ENCODE results near the gene ADORA2A. TPM values are rescaled to one million over a fixed set of nuclear protein-coding genes. Genes with fewer than 3 reads are reported as not detected.

The ADORA2A gene
- polyA plus RNA-seq, 2 of the 4 experiments (the other 2 are of a cell fraction), result 0.48 to 1.8 TPM

DNA sequence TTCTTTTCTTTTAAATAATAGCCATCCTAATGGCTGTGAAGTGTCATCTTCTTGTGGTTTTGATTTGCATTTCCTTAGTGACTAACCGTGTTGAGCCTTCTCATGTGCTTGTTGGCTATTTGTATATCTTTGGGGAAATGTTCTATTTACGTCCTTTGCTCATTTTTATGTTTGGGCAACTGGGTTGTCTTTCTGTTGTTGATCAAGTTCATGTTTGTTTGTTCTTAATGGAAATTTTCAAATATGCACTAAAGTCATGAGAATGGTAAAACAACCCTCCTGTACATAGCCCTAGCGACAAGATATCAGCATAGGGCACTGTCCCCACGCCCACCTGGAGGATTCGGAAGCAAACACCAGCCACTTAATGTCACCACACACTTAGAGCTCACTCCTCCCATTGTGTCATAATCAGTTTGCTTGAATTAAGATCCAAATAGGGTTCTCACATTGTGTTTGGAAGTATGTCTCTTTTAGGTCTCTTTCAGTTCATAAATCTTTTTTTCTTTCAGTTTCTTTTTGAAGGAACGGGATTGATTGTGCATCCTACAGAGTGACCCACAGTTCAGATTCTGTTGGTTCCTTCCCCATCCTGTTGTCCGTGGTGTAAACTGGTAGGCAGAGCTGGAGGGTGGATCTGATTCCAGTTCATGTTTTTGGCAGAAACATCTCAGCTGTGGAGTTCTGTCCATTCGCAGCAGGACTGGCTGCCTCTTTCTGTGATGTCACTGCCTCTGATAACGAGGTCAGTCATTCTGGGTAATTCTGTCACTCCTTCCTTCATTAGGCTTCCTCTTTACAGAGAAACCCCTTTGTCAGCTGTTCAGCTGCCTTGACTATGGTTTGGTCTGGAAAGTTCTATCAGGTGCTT, 26.4 kb upstream of the ADORA2A start:
- ATAC-seq (no peak), FAIRE-seq (no peak), DNase-seq (ENCODE audit: low read depth in 1 of 2, low spot score in 1 of 2) (no peak)
- no peak for TF ChIP-seq POLR2A (IDR thresholded peaks at IDR 0.05; ENCODE audit: low read length)
- no peak for TF ChIP-seq SMC3 (IDR thresholded peaks at IDR 0.05)
- H3K4me2 ChIP-seq, result no peak overlapping the region
- WGBS (ENCODE audit: missing lambda C conversion rate), result 82% methylated on average over 9 of the region's 9 CpGs
- H3K4me3 ChIP-seq, result no peak overlapping the region
- ChIA-PET POLR2A (no interaction called here), CTCF (interaction anchor here (0.8 kb wide), 1 partner anchor 69 kb away, joined by 3 read pairs; no protein-coding TSS in a partner anchor)
- no peaks in the 10 kb centered on the region for H3K9me3 ChIP-seq
- peaks cover 19% of the 10 kb centered on the region for H3K4me1 ChIP-seq
- no peak overlapping the region; a peak in 1 of 6 replicates for H3K27ac ChIP-seq

DNA sequence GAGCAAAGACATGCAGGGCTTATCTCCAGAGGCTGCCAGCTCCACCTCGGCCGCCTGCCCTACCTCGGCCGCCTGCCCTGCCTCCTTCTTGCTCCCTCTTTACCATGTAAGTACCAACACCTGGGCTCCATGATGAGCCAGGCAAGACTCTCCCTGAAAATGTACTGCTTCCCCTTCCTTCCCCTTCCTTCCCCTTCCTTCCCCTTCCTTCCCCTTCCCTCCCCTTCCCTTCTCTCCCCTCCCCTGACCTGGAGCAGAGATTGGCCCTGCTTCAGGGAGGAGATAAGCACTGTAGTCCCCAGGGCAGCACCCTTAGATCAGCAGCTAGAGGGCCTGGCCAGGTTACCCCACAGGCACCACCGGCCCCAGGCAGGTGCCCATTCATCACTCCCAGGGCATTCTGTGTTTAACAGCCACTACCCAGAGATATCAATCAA, 25.4 kb upstream of the ADORA2A start:
- DNase-seq (ENCODE audit: low read depth in 1 of 2, low spot score in 1 of 2) (no peak), ATAC-seq (peak; percentile 62 to 72), FAIRE-seq (no peak)
- WGBS (ENCODE audit: missing lambda C conversion rate), result 97% methylated on average over 5 of the region's 5 CpGs
- Histone ChIP-seq H3K27ac (peak overlapping the region; percentile 7 to 77; a peak in 3 of 6 replicates), H3K4me3 (no peak overlapping the region), H3K4me1 (peaks cover 19% of the 10 kb centered on the region), H3K4me2 (peak overlapping the region; percentile 63), H3K9me3 (no peaks in the 10 kb centered on the region)
- ChIA-PET POLR2A (no interaction called here), CTCF (no interaction called here)
- no peak for TF ChIP-seq JUNB (IDR thresholded peaks at IDR 0.05)
- no peak for TF ChIP-seq EP300 (IDR thresholded peaks at IDR 0.05)
- TF ChIP-seq ZNF302 (CRISPR knock-in tag; IDR thresholded peaks at IDR 0.05), result no peak
- TF ChIP-seq KDM1A (IDR thresholded peaks at IDR 0.05; ENCODE audit: low read depth), result no peak
- no peak for TF ChIP-seq RCOR1 (IDR thresholded peaks at IDR 0.05; ENCODE audit: low read depth, low read length)
- no peak for TF ChIP-seq HOXB5 (CRISPR knock-in tag; IDR thresholded peaks at IDR 0.05)
- no peak for TF ChIP-seq CHD2 (IDR thresholded peaks at IDR 0.05; ENCODE audit: low read length, partially characterized antibody)
- TF ChIP-seq FOSB (CRISPR knock-in tag; IDR thresholded peaks at IDR 0.05), result no peak
- no peak for TF ChIP-seq ZFP36 (IDR thresholded peaks at IDR 0.05; ENCODE audit: borderline replicate concordance, partially characterized antibody)

DNA sequence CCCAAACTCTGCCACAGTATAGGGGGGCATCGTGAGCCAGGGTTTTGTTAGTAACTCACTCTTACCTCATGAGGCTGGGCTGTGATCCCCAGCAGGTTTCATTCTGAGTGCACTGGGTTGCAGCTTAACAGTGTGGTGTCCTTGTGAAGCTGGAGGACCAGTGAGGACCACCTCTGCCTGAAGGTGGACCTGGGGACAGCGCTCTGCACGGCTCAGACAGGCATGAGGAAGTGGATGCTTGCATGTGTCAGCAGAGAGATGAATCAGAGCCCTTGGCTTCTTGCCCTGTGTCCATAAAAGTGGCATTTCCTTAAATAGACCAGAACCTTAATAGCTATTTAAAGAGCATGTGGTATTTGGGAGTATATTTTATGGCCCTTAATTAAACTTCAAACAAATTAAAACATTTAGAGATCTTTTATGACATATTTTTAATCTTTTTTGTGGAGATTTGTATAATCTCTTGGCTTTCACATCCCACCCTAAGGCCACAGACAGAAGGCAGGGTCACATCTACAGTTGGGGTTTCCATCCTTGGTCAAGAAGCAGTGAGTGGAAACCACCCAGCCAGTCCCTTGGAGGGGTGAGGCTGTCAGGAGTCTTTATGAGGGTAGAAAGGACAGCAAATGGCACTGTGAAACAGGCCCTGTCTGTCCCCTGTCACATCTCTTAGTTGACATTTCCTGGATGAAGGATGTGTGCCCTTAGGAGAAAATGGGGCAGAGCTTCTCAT, 24.8 kb upstream of the ADORA2A start:
- TF ChIP-seq FOSL2 (IDR thresholded peaks at IDR 0.05) (peak; percentile 41; the same call in 1 of the 2 replicates), FOSL2 (CRISPR knock-in tag; IDR thresholded peaks at IDR 0.05) (peak; percentile 70), TP53 (CRISPR knock-in tag; IDR thresholded peaks at IDR 0.05) (no peak), CEBPB (IDR thresholded peaks at IDR 0.05) (no peak), HOXB5 (CRISPR knock-in tag; IDR thresholded peaks at IDR 0.05) (no peak)
- TF ChIP-seq, protein P1, sequence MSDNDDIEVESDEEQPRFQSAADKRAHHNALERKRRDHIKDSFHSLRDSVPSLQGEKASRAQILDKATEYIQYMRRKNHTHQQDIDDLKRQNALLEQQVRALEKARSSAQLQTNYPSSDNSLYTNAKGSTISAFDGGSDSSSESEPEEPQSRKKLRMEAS (IDR thresholded peaks at IDR 0.05), result peak; percentile 33; the same call in 1 of the 2 replicates
- Histone ChIP-seq H3K4me3 (no peak overlapping the region), H3K4me1 (peaks cover 19% of the 10 kb centered on the region), H3K27ac (peak overlapping the region; percentile 42 to 77; a peak in 3 of 6 replicates), H3K9me3 (no peaks in the 10 kb centered on the region), H3K4me2 (peak overlapping the region; percentile 63)
- 20% methylated on average over 3 of the region's 3 CpGs for WGBS (ENCODE audit: missing lambda C conversion rate)
- peak; percentile 67 for FAIRE-seq
- ATAC-seq, result peak; percentile 93 to 96
- ChIA-PET CTCF (interaction anchor here (0.9 to 1.3 kb wide), 2 partner anchors 9 to 13 kb away, joined by 3 to 4 read pairs; no protein-coding TSS in a partner anchor), POLR2A (no interaction called here)
- DNase-seq (ENCODE audit: low read depth in 1 of 2, low spot score in 1 of 2), result peak; percentile 60 to 81

DNA sequence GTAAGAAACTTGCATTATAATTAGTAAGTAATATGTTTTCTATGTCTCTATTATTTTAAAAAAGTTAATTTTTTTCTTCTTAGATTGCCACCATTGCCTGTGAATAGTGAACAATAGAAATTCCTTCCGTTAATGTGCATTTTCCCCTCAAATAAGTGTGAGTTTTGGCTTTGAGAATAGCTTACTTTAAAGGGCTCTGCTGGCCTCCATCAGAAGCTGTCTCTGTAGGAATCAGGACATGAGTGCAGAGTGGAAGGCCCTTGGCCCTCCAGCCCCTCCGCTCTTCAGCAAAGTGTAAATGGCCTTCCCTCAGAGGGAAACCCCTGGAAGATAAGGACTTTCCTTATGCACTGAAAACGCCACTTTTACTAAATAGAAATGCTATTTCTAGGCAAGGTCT, 24.1 kb upstream of the ADORA2A start:
- FAIRE-seq (no peak), DNase-seq (ENCODE audit: low read depth in 1 of 2, low spot score in 1 of 2) (no peak), ATAC-seq (no peak)
- no peak overlapping the region; the same call in 2 of the 3 replicates for H3K4me2 ChIP-seq
- peaks cover 19% of the 10 kb centered on the region for H3K4me1 ChIP-seq
- 96% methylated on average over 3 of the region's 3 CpGs for WGBS (ENCODE audit: missing lambda C conversion rate)
- H3K9me3 ChIP-seq, result no peaks in the 10 kb centered on the region
- ChIA-PET POLR2A (no interaction called here), CTCF (interaction anchor here (0.9 to 1.3 kb wide), 2 partner anchors 10 to 13 kb away, joined by 3 to 4 read pairs; no protein-coding TSS in a partner anchor)
- no peak for TF ChIP-seq POLR2A (IDR thresholded peaks at IDR 0.05; ENCODE audit: low read length)
- no peak overlapping the region for H3K27ac ChIP-seq
- no peak overlapping the region for H3K4me3 ChIP-seq

Measured in A549 (cell line).